Hepatocyte (in vitro differentiated cells): Measurements from ENCODE around the gene TTLL9. TPM values are rescaled to one million over a fixed set of nuclear protein-coding genes. Genes with fewer than 3 reads are reported as not detected.

Experiments used
- DNase-seq: peaks from one replicate; pipeline ENCODE4 v3.0.0-alpha.2; 2016; ENCODE audit warnings: low spot score
- H2AFZ ChIP-seq: fragments of 200-600 bp; sonication (generic); 2 replicates; pipeline ENCODE4 v1.6.0; 2016; ENCODE audit warnings: antibody characterized with exemption, mild to moderate bottlenecking
- H3K27ac ChIP-seq: fragments of 200-600 bp; sonication (generic); 2 replicates; pipeline ENCODE4 v1.5.1; 2016; ENCODE audit warnings: mild to moderate bottlenecking
- H3K27me3 ChIP-seq: fragments of 200-600 bp; sonication (generic); 2 replicates; pipeline ENCODE4 v1.6.1; 2016
- H3K36me3 ChIP-seq: fragments of 200-600 bp; sonication (generic); replicated peaks from 2 replicates; pipeline ENCODE4 v1.5.1; 2016; ENCODE audit warnings: low read depth; ENCODE audit not compliant: insufficient read depth
- H3K4me1 ChIP-seq: fragments of 200-600 bp; sonication (generic); 2 replicates; pipeline ENCODE4 v1.5.1; 2016; ENCODE audit warnings: mild to moderate bottlenecking, moderate library complexity; ENCODE audit not compliant: insufficient read depth
- H3K4me2 ChIP-seq: fragments of 200-600 bp; sonication (generic); 2 replicates; pipeline ENCODE4 v1.6.0; 2016
- H3K4me3 ChIP-seq: fragments of 200-600 bp; sonication (generic); 2 replicates; pipeline ENCODE4 v1.5.1; 2016; ENCODE audit warnings: mild to moderate bottlenecking
- H3K79me2 ChIP-seq: fragments of 200-600 bp; sonication (generic); 2 replicates; pipeline ENCODE4 v1.6.0; 2017; ENCODE audit warnings: mild to moderate bottlenecking
- H3K9me2 ChIP-seq: fragments of 200-600 bp; sonication (generic); replicated peaks from 2 replicates; pipeline ENCODE4 v1.6.0; 2017; ENCODE audit warnings: mild to moderate bottlenecking; ENCODE audit not compliant: insufficient read depth
- H3K9me3 ChIP-seq: fragments of 200-600 bp; sonication (generic); 2 replicates; pipeline ENCODE4 v1.5.1; 2016; ENCODE audit warnings: low read depth, mild to moderate bottlenecking
- H4K20me1 ChIP-seq: fragments of 200-600 bp; sonication (generic); 2 replicates; pipeline ENCODE4 v1.6.0; 2016; ENCODE audit warnings: mild to moderate bottlenecking; ENCODE audit not compliant: insufficient read depth, poor library complexity, severe bottlenecking
- EZH2 ChIP-seq: fragments of 200-600 bp; sonication (generic); IDR thresholded peaks from 2 replicates; pipeline ENCODE4 v1.6.1; 2016; ENCODE audit warnings: antibody characterized with exemption, mild to moderate bottlenecking, borderline replicate concordance
- EZH2phosphoT487 ChIP-seq: fragments of 200-600 bp; sonication (generic); IDR thresholded peaks from one replicate; pipeline ENCODE4 v1.6.1; 2018; ENCODE audit warnings: antibody characterized with exemption, mild to moderate bottlenecking, low read depth, moderate library complexity; ENCODE audit not compliant: unreplicated experiment, severe bottlenecking
- WGBS: methylation state at CpG from one replicate; pipeline ENCODE4 v1.1.6; 2016; ENCODE audit warnings: low lambda C conversion rate; ENCODE audit errors: missing lambda C conversion rate; 5-methylcytosine and 5-hydroxymethylcytosine counted together
- polyA plus RNA-seq: library from polyadenylated mRNA; unstranded; fragments of >200 nt; fragmentation: Nextera tagmentation; extraction: Ambion mirVana; gene quantifications from 2 replicates; pipeline ENCODE4 v1.2.1, GENCODE V29; 2016
- total RNA-seq: library from RNA; depleted of rRNA; stranded (reverse); fragments of >200 nt; gene quantifications from 2 replicates; pipeline ENCODE4 v1.2.3, GENCODE V29; 2014
- TF ChIP-seq, protein P1 (sequence below): fragments of 200-600 bp; sonication (generic); IDR thresholded peaks from 2 replicates; pipeline ENCODE4 v1.5.1; 2016; ENCODE audit warnings: antibody characterized with exemption, mild to moderate bottlenecking; ENCODE audit not compliant: poor library complexity

Gene TTLL9
- total and polyA plus RNA-seq, 2 experiments from 2014 or later = 0.18 TPM; not detected in 1

DNA sequence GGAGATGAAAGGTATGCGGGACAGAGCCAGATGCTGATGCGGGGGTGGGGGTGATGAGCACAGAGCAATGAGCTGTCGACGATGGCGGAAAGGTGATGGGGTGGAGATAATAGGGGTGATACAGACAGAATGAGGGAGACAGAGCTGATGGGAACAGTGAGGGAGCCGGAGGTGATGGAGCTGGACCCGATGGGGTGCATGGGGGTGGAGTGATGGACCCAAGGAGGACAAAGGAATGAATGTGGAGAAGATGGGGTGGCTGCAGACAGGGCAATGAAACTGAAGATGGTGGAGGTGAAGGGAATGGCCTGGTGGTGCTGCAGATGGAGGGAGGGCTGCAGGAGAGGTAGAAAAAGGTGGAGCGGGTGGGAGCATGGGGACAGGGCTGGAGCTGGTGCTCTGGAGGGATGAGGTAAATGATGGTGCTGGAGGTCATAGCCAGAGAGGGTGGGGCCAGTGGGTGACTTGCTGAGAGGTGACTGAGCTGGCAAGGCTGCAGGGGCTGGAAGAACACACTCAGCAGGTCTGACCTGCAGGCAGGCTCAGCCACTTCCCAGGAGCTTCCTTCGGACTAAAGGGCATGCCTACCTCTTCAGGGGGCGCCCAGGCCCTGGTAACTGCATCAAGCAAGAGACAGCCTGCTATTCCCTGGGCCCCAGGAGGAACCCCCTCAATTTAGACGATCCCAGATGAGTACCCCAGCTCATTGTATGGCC, 19.0 kb upstream of the TTLL9 start:
- Histone ChIP-seq H4K20me1 (no peaks in the 10 kb centered on the region), H3K36me3 (no peaks in the 10 kb centered on the region), H3K27ac (no peak overlapping the region), H3K27me3 (peaks cover 62% of the 10 kb centered on the region), H3K79me2 (no peaks in the 10 kb centered on the region), H2AFZ (no peak overlapping the region), H3K9me3 (no peaks in the 10 kb centered on the region), H3K4me3 (no peak overlapping the region), H3K9me2 (no peaks in the 10 kb centered on the region), H3K4me2 (no peak overlapping the region), H3K4me1 (no peaks in the 10 kb centered on the region)
- TF ChIP-seq EZH2 (no peak), EZH2phosphoT487 (no peak)
- TF ChIP-seq, protein P1, sequence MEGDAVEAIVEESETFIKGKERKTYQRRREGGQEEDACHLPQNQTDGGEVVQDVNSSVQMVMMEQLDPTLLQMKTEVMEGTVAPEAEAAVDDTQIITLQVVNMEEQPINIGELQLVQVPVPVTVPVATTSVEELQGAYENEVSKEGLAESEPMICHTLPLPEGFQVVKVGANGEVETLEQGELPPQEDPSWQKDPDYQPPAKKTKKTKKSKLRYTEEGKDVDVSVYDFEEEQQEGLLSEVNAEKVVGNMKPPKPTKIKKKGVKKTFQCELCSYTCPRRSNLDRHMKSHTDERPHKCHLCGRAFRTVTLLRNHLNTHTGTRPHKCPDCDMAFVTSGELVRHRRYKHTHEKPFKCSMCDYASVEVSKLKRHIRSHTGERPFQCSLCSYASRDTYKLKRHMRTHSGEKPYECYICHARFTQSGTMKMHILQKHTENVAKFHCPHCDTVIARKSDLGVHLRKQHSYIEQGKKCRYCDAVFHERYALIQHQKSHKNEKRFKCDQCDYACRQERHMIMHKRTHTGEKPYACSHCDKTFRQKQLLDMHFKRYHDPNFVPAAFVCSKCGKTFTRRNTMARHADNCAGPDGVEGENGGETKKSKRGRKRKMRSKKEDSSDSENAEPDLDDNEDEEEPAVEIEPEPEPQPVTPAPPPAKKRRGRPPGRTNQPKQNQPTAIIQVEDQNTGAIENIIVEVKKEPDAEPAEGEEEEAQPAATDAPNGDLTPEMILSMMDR = no peak
- DNase-seq = no peak
- WGBS = 70% methylated on average over 11 of the region's 11 CpGs

DNA sequence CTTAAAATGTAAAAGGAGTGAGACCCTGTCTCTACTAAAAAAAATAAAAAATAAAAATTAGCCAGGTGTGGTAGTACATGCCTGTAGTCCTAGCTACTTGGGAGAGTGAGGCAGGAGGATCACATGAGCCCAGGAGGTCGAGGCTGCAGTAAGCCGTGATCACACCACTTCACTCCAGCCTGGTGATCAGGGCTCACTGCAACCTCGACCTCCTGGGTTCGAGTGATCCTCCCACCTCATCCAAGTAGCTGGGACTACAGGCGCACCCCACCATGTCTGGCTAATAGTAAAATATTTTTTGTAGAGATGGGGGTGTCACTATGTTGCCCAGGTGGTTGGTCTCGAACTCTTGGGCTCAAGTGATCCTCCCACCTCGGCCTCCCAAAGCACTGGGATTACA, 17.0 kb upstream of the TTLL9 start:
- Histone ChIP-seq H3K79me2 (no peaks in the 10 kb centered on the region), H3K4me2 (no peak overlapping the region), H3K9me2 (no peaks in the 10 kb centered on the region), H3K4me1 (no peaks in the 10 kb centered on the region), H3K27ac (no peak overlapping the region), H4K20me1 (no peaks in the 10 kb centered on the region), H3K9me3 (no peaks in the 10 kb centered on the region), H3K36me3 (no peaks in the 10 kb centered on the region), H3K4me3 (no peak overlapping the region), H2AFZ (no peak overlapping the region), H3K27me3 (peaks cover 65% of the 10 kb centered on the region)
- WGBS = 86% methylated on average over 7 of the region's 7 CpGs
- DNase-seq = no peak
- TF ChIP-seq, protein P1 = no peak
- TF ChIP-seq EZH2phosphoT487 (no peak), EZH2 (no peak)

DNA sequence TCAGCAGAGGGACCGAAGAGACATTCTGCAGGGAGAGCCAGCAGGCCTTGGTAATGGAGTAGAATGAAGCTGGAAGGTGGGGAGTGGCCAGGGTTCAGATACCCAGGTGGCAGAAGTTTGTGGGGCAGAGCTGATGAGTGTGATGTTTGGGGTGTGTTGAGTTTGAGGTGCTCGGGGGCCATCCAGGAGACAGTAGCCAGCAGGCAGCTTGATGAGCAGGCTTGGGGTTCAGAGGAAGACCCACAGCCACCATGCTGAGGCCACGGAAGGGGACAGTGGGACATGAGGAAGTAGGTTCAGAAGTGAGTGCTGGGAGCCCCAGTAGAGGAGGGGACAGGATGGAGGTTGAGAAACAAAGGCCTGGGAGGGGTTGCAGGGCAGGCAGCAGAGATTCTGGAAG, 13.9 kb upstream of the TTLL9 start:
- no peak for DNase-seq
- Histone ChIP-seq H3K27me3 (peaks cover 50% of the 10 kb centered on the region), H2AFZ (no peak overlapping the region), H3K9me3 (no peaks in the 10 kb centered on the region), H3K4me2 (no peak overlapping the region), H3K4me1 (peaks cover 13% of the 10 kb centered on the region), H3K36me3 (no peaks in the 10 kb centered on the region), H3K4me3 (no peak overlapping the region), H4K20me1 (no peaks in the 10 kb centered on the region), H3K9me2 (no peaks in the 10 kb centered on the region), H3K27ac (no peak overlapping the region), H3K79me2 (no peaks in the 10 kb centered on the region)
- 80% methylated on average over 3 of the region's 3 CpGs for WGBS
- TF ChIP-seq, protein P1 = no peak
- TF ChIP-seq EZH2phosphoT487 (no peak), EZH2 (no peak)
